Smooth muscle cell (in vitro differentiated cells): Measurements from ENCODE around the gene TRABD2B. TPM values are rescaled to one million over a fixed set of nuclear protein-coding genes. Genes with fewer than 3 reads are reported as not detected.

Source experiments
- DNase-seq: peaks from one replicate; lab custom pipeline; 2025; ENCODE audit not compliant: unreplicated experiment; lab: John Stamatoyannopoulos, UW
- H2AFZ ChIP-seq: fragments of 200-600 bp; sonication (generic); 2 replicates; pipeline ENCODE4 v1.6.0; 2016; ENCODE audit warnings: antibody characterized with exemption, low read depth, mild to moderate bottlenecking
- H3F3A ChIP-seq: fragments of 200-600 bp; sonication (generic); 2 replicates; pipeline ENCODE4 v1.6.0; 2017; ENCODE audit warnings: antibody characterized with exemption, low read depth
- H3K27ac ChIP-seq: fragments of 200-600 bp; sonication (generic); 2 replicates; pipeline ENCODE4 v1.5.1; 2016; ENCODE audit warnings: low read depth, mild to moderate bottlenecking
- H3K27me3 ChIP-seq: fragments of 200-600 bp; sonication (generic); 2 replicates; pipeline ENCODE4 v1.6.1; 2016; ENCODE audit warnings: low read depth, mild to moderate bottlenecking
- H3K36me3 ChIP-seq: fragments of 200-600 bp; sonication (generic); 2 replicates; pipeline ENCODE4 v1.5.1; 2016; ENCODE audit warnings: low read depth
- H3K4me1 ChIP-seq: fragments of 200-600 bp; sonication (generic); 2 replicates; pipeline ENCODE4 v1.5.1; 2016; ENCODE audit warnings: low read depth
- H3K4me2 ChIP-seq: fragments of 200-600 bp; sonication (generic); 2 replicates; pipeline ENCODE4 v1.6.0; 2016; ENCODE audit warnings: mild to moderate bottlenecking
- H3K4me3 ChIP-seq: fragments of 200-600 bp; sonication (generic); 2 replicates; pipeline ENCODE4 v1.5.1; 2016; ENCODE audit warnings: mild to moderate bottlenecking
- H3K79me2 ChIP-seq: fragments of 200-600 bp; sonication (generic); 2 replicates; pipeline ENCODE4 v1.6.0; 2016; ENCODE audit warnings: low read depth, mild to moderate bottlenecking
- H3K9ac ChIP-seq: fragments of 200-600 bp; sonication (generic); 2 replicates; pipeline ENCODE4 v1.6.0; 2016; ENCODE audit warnings: low read depth
- H3K9me3 ChIP-seq: fragments of 200-600 bp; sonication (generic); replicated peaks from 2 replicates; pipeline ENCODE4 v1.5.1; 2016; ENCODE audit warnings: low read depth
- H4K20me1 ChIP-seq: fragments of 200-600 bp; sonication (generic); 2 replicates; pipeline ENCODE4 v1.6.0; 2016; ENCODE audit warnings: low read depth
- WGBS: methylation state at CpG from one replicate; pipeline ENCODE4 v1.1.7; 2016; ENCODE audit warnings: low lambda C conversion rate; 5-methylcytosine and 5-hydroxymethylcytosine counted together
- polyA plus RNA-seq: library from polyadenylated mRNA; unstranded; fragments of >200 nt; fragmentation: Nextera tagmentation; extraction: Ambion mirVana; gene quantifications from 2 replicates; pipeline ENCODE4 v1.2.1, GENCODE V29; 2016
- total RNA-seq: library from RNA; depleted of rRNA; stranded (reverse); fragments of >200 nt; gene quantifications from 2 replicates; pipeline ENCODE4 v1.2.3, GENCODE V29; 2014
- TF ChIP-seq, protein P1 (sequence below): fragments of 200-600 bp; sonication (generic); IDR thresholded peaks from 2 replicates; pipeline ENCODE4 v1.5.1; 2017; ENCODE audit warnings: borderline replicate concordance, mild to moderate bottlenecking, antibody characterized with exemption; ENCODE audit not compliant: insufficient read depth, poor library complexity, severe bottlenecking

TRABD2B gene
- total and polyA plus RNA-seq, 2 experiments from 2014 or later = 0.94 to 4.9 TPM

DNA sequence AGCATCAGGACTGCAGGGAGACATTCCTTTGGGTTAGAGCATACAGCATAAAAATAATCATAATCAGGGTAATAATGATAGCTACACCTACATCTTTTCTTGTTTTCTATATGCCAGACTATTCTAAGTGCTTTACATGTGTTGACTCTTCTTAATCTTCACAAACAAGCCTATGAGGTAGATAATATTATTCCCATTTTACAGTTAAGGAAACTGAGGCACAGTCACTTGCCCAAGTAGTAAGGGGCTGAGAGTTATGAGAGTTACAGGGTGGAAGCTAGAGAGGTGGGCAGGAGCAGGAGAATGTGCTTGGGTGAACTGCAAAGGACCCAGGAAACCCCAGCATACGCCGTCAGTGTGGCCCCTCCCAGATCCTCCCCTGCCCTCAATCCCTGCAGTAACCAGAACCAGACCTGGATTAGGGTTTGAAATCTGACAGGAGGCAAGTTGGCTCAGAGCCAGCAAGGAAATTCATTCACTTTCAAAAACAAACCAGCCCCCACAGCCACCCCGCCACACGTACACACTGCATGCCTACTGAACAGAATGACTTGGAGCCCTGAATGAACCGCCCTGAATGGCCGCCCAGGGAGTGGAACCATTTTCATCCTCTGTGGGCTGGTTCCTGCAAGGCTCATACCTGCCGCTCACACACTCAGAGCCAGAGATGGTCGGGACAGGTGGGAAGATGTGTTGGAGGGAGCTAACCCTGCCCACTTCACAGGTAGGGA lies 126.1 kb downstream of the TRABD2B start:
- Histone ChIP-seq H3F3A (peaks cover 6% of the 10 kb centered on the region), H3K79me2 (no peaks in the 10 kb centered on the region), H3K9ac (no peak overlapping the region), H3K4me1 (peaks cover 1% of the 10 kb centered on the region), H3K9me3 (no peaks in the 10 kb centered on the region), H3K4me2 (no peak overlapping the region), H3K27me3 (no peaks in the 10 kb centered on the region), H3K27ac (no peak overlapping the region), H2AFZ (no peak overlapping the region), H3K36me3 (no peaks in the 10 kb centered on the region), H4K20me1 (peaks cover 90% of the 10 kb centered on the region), H3K4me3 (no peak overlapping the region)
- TF ChIP-seq, protein P1, sequence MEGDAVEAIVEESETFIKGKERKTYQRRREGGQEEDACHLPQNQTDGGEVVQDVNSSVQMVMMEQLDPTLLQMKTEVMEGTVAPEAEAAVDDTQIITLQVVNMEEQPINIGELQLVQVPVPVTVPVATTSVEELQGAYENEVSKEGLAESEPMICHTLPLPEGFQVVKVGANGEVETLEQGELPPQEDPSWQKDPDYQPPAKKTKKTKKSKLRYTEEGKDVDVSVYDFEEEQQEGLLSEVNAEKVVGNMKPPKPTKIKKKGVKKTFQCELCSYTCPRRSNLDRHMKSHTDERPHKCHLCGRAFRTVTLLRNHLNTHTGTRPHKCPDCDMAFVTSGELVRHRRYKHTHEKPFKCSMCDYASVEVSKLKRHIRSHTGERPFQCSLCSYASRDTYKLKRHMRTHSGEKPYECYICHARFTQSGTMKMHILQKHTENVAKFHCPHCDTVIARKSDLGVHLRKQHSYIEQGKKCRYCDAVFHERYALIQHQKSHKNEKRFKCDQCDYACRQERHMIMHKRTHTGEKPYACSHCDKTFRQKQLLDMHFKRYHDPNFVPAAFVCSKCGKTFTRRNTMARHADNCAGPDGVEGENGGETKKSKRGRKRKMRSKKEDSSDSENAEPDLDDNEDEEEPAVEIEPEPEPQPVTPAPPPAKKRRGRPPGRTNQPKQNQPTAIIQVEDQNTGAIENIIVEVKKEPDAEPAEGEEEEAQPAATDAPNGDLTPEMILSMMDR = no peak
- WGBS = 77% methylated on average over 8 of the region's 8 CpGs
- DNase-seq = no peak

DNA sequence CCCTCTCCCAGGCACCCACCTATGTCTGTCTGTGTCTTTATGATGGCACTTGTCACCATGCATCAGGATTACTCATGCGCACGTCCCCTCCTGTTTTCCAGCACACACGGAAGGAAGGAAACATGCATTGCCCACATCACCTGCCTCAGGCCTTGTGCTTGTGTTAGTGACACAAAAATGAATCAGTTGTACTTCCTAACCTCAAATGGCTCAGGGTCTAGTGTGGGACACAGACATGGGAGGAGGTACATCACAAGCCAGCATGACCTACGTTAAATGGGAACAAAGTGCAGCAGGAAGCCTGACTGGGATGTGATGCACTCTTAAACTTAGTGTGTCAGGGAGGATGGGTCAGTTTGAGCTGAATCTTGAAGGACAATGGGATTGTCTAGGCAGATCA lies 126.7 kb downstream of the TRABD2B start:
- H4K20me1 ChIP-seq = peaks cover 91% of the 10 kb centered on the region
- no peak overlapping the region for H3K27ac ChIP-seq
- no peak overlapping the region for H3K9ac ChIP-seq
- 93% methylated on average over 4 of the region's 4 CpGs for WGBS
- no peaks in the 10 kb centered on the region for H3K9me3 ChIP-seq
- no peak overlapping the region for H2AFZ ChIP-seq
- TF ChIP-seq, protein P1 = no peak
- H3K36me3 ChIP-seq = no peaks in the 10 kb centered on the region
- H3K4me3 ChIP-seq = no peak overlapping the region
- no peaks in the 10 kb centered on the region for H3K79me2 ChIP-seq
- H3K27me3 ChIP-seq = no peaks in the 10 kb centered on the region
- no peak overlapping the region for H3K4me2 ChIP-seq
- DNase-seq = no peak
- H3K4me1 ChIP-seq = peaks cover 2% of the 10 kb centered on the region
- H3F3A ChIP-seq = peaks cover 6% of the 10 kb centered on the region

DNA sequence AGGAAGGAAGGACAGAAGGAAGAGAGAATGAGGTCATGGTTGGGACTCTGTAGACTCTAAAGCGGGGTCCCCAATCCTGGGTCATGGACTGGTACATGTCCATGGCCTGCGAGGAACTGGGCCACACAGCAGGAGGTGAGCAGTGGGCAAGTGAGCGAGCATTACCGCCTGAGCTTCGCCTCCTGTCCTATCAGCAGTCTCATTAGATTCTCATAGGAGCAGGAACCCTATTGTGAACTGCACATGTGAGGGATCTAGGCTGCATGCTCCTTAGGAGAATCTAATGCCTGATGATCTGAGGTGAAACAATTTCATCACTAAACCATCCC lies 128.9 kb downstream of the TRABD2B start:
- Histone ChIP-seq H3K9me3 (no peaks in the 10 kb centered on the region), H3K4me3 (no peak overlapping the region), H2AFZ (no peak overlapping the region), H4K20me1 (peaks cover 84% of the 10 kb centered on the region), H3K9ac (no peak overlapping the region), H3K4me1 (peaks cover 3% of the 10 kb centered on the region), H3K27me3 (no peaks in the 10 kb centered on the region), H3K27ac (no peak overlapping the region), H3K4me2 (no peak overlapping the region), H3F3A (peaks cover 6% of the 10 kb centered on the region), H3K36me3 (no peaks in the 10 kb centered on the region), H3K79me2 (no peaks in the 10 kb centered on the region)
- no peak for DNase-seq
- WGBS = 98% methylated on average over 5 of the region's 5 CpGs
- TF ChIP-seq, protein P1 = no peak
